Activated CD4-positive, alpha-beta T cell treated with anti-CD3 and anti-CD28 coated beads, Interleukin-2, amount 50 U/mL, for 24 hours (primary cell): ENCODE measurements around the gene JMJD7.

ENCODE experiments used
- DNase-seq, 2 donors: peaks; one replicate each; pipeline ENCODE4 v3.0.0-alpha.2; 2020; ENCODE audit warnings: low read depth in 1 of 2, low spot score in 1 of 2

JMJD7 gene

GRCh38 chr15:41799488-41799805 is 28.4 kb upstream of the JMJD7 start:
- no peak for DNase-seq

GRCh38 chr15:41801185-41801584 is 26.7 kb upstream of the JMJD7 start:
- no peak for DNase-seq

GRCh38 chr15:41801850-41802455 is 25.9 kb upstream of the JMJD7 start:
- no peak for DNase-seq

GRCh38 chr15:41804361-41804760 is 23.5 kb upstream of the JMJD7 start:
- DNase-seq, result no peak

GRCh38 chr15:41804916-41805666 is 22.8 kb upstream of the JMJD7 start:
- no peak for DNase-seq

- no peak for DNase-seq
Measured at GRCh38 chr15:41805711-41806110, 22.2 kb upstream of the JMJD7 start.

- no peak for DNase-seq
Measured at GRCh38 chr15:41806291-41807181, 21.4 kb upstream of the JMJD7 start.

GRCh38 chr15:41809121-41809520 is 18.8 kb upstream of the JMJD7 start:
- DNase-seq, result no peak

- no peak for DNase-seq
Measured at GRCh38 chr15:41809526-41810220, 18.2 kb upstream of the JMJD7 start.

- no peak for DNase-seq
Measured at GRCh38 chr15:41810651-41811431, 17.1 kb upstream of the JMJD7 start.

- DNase-seq, result peak; percentile 42 to 64
Measured at GRCh38 chr15:41811432-41812195, 16.3 kb upstream of the JMJD7 start.

- no peak for DNase-seq
Measured at GRCh38 chr15:41812820-41813375, 15.0 kb upstream of the JMJD7 start.

GRCh38 chr15:41813426-41813825 is 14.5 kb upstream of the JMJD7 start:
- DNase-seq, result no peak

GRCh38 chr15:41814534-41814933 is 13.4 kb upstream of the JMJD7 start:
- no peak for DNase-seq

GRCh38 chr15:41816788-41817187 is 11.1 kb upstream of the JMJD7 start:
- no peak for DNase-seq

GRCh38 chr15:41817327-41817726 is 10.6 kb upstream of the JMJD7 start:
- no peak for DNase-seq

- DNase-seq, result no peak
Measured at GRCh38 chr15:41817781-41818180, 10.1 kb upstream of the JMJD7 start.

GRCh38 chr15:41819455-41820050 is 8.3 kb upstream of the JMJD7 start:
- no peak for DNase-seq

- DNase-seq, result no peak
Measured at GRCh38 chr15:41820791-41821423, 7.0 kb upstream of the JMJD7 start.
